HG03457 (cell line): Measurements from ENCODE around the gene GALR1.
"Not testable (repeated sequence)": the region's sequence is repeated elsewhere in the genome, so short reads cannot be mapped to it uniquely, and the experiment has no call there.

ENCODE experiments used
- ATAC-seq: cut with Tn5 transposase; IDR thresholded peaks from one replicate; pipeline ENCODE4 v1.9.1; 2021; ENCODE audit warnings: moderate number of reproducible peaks; ENCODE audit not compliant: unreplicated experiment

GALR1 gene

GRCh38 chr18:77250501-77250925 lies 865 bp downstream of the GALR1 start:
- ATAC-seq, result no peak

- ATAC-seq, result no peak
Observed at GRCh38 chr18:77250926-77251729, 1.5 kb downstream of the GALR1 start.

- ATAC-seq, result no peak
Observed at GRCh38 chr18:77251730-77252050, 2.0 kb downstream of the GALR1 start.

GRCh38 chr18:77254711-77255405 lies 5.2 kb downstream of the GALR1 start:
- no peak for ATAC-seq

- ATAC-seq, result no peak
Observed at GRCh38 chr18:77255426-77256105, 5.9 kb downstream of the GALR1 start.

- ATAC-seq, result no peak
Observed at GRCh38 chr18:77262643-77263465, 13.2 kb downstream of the GALR1 start.

GRCh38 chr18:77263466-77263763 lies 13.8 kb downstream of the GALR1 start:
- ATAC-seq, result no peak

GRCh38 chr18:77267969-77268368 lies 18.3 kb downstream of the GALR1 start:
- ATAC-seq, result no peak

- no peak for ATAC-seq
Observed at GRCh38 chr18:77268456-77268855, 18.8 kb downstream of the GALR1 start.

- no peak for ATAC-seq
Observed at GRCh38 chr18:77271576-77272481, 22.2 kb downstream of the GALR1 start.

GRCh38 chr18:77290841-77291240 lies 41.2 kb downstream of the GALR1 start:
- ATAC-seq, result not testable (repeated sequence)

- no peak for ATAC-seq
Observed at GRCh38 chr18:77298172-77298571, 48.5 kb downstream of the GALR1 start.

GRCh38 chr18:77299706-77300105 lies 50.1 kb downstream of the GALR1 start:
- no peak for ATAC-seq

GRCh38 chr18:77300579-77300978 lies 50.9 kb downstream of the GALR1 start:
- no peak for ATAC-seq

GRCh38 chr18:77304268-77304667 lies 54.6 kb downstream of the GALR1 start:
- ATAC-seq, result no peak

- no peak for ATAC-seq
Observed at GRCh38 chr18:77305676-77306075, 56.0 kb downstream of the GALR1 start.

- ATAC-seq, result no peak
Observed at GRCh38 chr18:77308216-77308615, 58.6 kb downstream of the GALR1 start.

GRCh38 chr18:77314511-77314910 lies 64.9 kb downstream of the GALR1 start:
- ATAC-seq, result no peak

GRCh38 chr18:77314952-77315351 lies 65.3 kb downstream of the GALR1 start:
- ATAC-seq, result no peak

- ATAC-seq, result no peak
Observed at GRCh38 chr18:77316008-77316407, 66.4 kb downstream of the GALR1 start.
